T-helper 1 cell (primary cell): ENCODE measurements around the gene INPP5D.
"Not testable (repeated sequence)": the region's sequence is repeated elsewhere in the genome, so short reads cannot be mapped to it uniquely, and the experiment has no call there.

Source experiments
- DNase-seq, 5 donors: peaks; one replicate each; pipeline ENCODE4 v3.0.0-alpha.2; 2012 to 2020

INPP5D gene

DNA sequence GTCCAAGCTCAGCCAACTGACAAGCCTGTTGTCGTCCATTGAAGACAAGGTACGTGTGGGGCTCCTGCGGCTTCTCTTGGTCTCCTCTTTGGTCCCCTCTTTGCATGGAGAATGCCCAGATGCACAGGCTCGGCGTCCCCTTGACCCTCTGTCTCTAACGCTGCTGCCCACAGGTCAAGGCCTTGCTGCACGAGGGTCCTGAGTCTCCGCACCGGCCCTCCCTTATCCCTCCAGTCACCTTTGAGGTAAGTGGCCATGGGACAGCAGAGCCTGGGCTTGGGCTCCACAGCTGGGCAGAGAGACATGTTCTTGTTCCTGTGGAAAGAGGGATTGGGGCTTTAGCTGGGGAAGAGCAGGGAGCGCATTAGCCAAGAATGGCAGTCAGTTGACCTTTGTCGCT lies 86.1 kb downstream of the INPP5D start:
- DNase-seq: no peak

DNA sequence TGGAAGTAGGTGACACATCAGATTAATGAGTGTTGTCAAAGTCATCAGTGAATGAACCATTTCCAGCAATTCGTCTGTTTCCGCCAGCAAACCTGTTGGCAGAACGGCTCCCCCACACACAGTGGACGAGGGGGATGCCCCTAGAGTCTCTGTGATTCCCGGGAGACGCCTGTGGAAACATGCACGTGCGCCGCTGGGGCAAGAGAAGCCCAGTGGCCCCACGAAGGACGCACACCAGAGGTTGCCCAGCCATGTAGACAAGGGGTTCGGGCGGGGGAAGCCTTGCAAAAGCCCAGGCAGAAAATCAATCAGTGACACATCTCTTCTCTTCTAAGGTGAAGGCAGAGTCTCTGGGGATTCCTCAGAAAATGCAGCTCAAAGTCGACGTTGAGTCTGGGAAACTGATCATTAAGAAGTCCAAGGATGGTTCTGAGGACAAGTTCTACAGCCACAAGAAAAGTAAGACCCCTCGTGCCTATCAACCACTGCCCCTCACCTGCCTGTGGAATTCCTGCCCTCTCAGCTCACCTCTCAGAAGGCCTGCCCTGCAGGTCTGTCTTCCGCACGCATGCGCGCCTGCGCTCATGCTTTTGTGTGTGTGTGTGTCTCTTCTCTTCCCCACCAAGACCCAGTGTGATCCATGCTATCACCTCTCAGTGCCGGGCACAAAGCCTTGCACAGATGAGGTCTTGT lies 87.1 kb downstream of the INPP5D start:
- no peak for DNase-seq

DNA sequence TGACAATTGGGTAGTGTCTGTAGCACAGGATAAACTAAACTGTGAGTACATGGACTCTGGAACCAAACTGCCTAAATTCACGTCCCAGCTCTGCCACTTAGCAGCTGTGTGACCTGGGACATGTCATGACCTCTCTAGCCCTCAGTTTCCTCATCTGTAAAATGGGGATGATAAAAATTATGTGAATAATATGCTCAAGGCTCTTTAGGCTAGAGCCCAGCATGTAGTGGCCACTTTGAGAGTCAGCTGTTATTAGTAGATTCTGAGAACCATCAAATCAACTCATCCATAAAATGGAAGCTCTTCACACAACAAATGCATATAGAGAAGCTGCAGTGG lies 87.7 kb downstream of the INPP5D start:
- DNase-seq: no peak

DNA sequence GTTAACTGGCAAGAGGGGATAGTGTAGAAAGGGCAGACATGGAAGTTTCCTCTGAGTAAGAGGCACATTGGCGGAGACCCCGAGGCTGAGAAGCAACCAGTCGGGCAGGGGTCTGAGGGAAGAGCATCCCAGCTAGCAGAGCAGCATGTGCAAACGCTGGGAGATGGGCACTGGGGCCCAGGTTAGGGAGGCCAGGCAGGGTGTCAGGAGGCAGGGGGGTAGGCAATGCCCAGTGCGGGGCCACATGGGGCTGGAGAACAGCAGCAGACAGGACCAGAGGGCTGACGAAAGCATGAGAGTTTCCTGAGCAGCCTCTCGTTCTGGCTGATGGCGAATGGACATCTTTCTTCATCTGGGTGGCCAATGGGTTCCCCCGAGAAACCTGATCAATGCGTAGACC lies 88.2 kb downstream of the INPP5D start:
- no peak for DNase-seq

DNA sequence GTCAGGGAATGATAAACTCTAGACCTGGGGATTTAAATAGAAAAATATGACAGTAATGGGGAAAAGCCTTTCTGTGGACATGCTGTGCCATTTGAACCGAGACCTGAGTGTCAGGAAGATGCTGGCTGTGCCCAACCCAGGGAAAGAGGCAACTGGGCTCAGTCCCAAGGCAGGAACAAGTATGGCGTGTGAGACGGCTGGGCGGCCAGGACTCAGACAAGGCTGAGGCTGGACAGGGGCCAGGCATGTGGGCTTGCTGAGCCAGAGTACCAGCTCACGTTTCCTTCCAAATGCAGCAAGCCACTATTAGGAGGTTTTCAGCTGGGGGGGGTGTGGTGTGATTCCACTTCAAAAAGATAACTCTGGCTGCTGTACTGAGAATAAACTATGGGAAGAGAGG lies 92.4 kb downstream of the INPP5D start:
- DNase-seq: no peak

DNA sequence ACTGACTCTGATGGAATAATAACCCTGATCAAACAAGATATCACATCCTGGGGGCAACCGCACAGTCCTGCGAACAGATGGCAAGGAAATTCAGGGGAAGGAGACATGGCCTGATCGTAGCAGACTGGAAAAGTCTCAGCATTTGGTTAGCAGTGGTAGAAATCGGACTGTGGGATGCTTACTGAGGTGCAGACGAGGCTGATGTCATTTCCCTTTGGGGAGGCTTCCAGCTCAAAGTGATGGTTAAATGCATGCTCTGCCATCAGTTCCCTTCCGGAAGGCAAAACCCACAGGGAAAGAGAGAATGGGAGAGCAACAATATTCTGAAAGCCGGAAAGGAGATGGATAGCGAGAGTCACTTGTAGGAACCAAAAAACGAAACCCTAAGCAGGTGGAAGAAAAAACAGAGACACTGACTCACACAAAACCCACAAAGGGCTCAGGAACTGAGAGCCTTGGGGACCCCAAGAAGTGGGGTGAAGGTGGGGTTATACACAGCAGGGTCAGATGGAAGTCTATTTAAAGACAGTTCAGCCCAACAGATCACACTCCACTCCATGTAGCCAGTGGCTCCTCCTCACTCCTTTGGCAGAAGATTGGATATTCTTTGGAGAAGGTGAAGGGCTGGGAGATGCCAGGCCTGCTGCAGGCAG lies 93.1 kb downstream of the INPP5D start:
- no peak for DNase-seq

DNA sequence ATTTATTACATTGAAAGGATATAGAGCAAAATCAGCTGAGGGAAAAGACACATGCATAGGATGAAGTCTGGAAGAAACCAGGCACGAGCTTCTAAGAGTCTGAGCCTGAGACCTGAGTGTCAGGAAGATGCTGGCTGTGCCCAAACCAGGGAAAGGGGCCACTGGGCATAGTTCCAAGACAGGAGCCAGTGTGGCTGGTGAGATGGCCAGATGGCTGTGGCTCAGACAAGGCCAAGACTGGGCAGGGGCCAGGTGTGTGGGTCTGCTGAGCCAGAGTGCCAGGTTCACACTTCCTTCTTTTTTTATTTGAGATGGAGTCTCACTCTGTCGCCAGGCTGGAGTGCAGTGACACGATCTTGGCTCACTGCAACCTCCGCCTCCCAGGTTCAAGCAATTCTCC lies 95.9 kb downstream of the INPP5D start:
- DNase-seq: no peak

DNA sequence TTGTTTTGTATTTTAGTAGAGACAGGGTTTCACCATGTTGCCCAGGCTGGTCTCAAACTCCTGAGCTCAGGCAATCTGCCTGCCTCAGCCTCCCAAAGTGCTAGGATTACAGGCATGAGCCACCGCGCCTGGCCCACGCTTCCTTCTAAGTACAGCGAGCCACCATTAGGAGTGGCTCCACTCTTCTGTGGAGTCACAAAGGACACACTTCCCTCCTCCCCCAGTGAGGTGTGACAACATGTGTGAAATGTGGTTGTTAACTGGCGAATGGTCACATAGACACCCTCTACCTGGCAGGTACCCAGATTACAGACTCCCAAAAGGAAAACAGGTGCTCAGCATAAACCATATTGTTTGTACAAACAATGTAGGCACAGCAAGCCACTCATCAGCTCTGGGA lies 96.3 kb downstream of the INPP5D start:
- DNase-seq: not testable (repeated sequence)

DNA sequence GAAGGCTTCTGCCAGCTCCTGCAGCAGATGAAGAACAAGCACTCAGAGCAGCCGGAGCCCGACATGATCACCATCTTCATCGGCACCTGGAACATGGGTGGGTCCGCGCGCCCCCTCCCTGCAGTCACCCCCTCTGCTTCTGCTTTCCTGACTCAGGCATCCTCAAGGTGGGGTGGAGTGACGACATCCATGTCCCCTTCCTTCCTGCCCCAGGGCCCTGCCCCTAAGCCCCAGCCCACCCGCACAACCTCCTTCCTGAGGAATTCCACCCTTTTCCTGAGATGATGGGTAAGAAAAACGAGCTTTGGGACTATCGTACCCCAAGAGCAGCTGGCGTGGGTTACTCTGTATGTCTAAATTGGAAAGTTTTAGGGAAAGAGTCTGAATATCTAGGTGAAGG lies 101.6 kb downstream of the INPP5D start:
- no peak for DNase-seq

DNA sequence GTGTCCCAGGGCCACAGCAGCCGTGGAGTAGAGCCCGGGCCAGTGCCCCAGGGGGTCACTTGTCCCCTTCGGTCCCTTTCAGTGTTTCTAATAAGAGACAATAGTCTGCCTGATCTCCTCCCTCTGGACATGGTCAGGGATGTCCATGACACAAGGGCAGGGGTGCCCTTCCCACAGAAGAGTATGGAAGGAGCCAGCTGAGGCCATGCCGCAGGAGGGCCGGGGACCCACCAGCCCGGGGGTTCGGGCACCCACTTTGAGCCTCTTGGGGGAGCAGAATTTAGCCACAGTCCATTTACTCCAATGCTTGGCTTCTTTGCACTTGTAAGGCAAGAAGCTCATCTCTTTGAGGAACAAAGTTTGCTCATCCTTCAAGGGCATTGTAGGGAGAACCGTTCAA lies 102.6 kb downstream of the INPP5D start:
- no peak for DNase-seq

DNA sequence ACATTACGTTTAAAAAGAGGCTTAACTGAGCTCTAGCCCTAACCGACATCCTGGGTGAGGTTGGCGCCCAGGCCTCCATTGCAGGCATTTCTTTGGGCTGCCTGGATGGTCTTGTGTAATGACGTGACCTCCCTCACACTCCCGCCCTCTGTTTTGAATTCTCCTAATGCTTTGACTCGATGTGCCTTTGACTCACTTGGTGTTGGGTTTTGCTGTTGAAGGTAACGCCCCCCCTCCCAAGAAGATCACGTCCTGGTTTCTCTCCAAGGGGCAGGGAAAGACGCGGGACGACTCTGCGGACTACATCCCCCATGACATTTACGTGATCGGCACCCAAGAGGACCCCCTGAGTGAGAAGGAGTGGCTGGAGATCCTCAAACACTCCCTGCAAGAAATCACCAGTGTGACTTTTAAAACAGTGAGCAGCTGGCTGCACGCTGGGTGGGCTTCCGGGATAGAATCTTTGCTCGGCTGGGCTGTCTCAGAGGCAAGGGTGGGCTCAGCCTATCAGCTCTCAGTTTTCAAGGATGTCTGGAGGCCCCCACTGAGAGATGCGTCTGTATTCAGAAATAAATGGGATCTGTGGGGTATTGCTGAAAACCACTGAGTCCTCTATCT lies 103.5 kb downstream of the INPP5D start:
- no peak for DNase-seq

DNA sequence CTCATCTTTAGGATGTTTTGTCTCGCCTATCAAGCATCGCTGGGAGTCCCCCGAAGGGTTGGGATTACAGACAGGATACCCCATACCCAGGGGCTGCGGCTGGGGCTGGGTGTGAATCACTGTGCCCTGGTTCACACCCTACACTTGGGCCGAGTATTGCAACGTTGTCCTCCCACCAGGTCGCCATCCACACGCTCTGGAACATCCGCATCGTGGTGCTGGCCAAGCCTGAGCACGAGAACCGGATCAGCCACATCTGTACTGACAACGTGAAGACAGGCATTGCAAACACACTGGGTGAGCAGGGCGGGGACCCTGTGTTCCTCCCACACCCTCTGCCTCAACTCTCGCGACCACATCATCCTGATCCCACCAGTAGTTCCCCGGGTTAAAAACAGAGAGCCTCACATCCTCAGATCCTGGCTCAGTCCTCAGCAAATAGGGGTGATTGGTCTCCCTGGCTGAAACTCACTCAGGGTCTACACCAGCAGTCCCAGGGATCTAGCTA lies 104.0 kb downstream of the INPP5D start:
- DNase-seq: no peak

DNA sequence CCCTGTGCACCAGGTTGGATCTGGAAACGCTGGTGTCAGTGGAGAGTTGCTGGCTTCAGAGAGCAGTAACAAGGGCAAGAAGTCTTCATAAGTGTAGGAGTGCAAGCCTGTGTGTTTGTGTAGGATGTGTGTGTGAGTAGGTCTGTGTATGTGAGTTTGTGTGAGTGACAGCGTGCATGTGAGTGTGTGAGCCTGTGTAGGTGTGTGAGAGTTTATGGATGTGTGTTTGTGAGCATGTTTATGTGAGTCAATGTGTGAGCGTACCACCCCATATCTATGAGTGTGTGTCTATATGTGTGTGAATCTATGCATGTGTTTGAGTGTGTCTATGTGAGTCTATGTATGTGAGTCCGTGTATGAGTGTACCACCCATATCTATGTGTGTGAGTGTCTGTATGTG lies 104.8 kb downstream of the INPP5D start:
- DNase-seq: no peak

DNA sequence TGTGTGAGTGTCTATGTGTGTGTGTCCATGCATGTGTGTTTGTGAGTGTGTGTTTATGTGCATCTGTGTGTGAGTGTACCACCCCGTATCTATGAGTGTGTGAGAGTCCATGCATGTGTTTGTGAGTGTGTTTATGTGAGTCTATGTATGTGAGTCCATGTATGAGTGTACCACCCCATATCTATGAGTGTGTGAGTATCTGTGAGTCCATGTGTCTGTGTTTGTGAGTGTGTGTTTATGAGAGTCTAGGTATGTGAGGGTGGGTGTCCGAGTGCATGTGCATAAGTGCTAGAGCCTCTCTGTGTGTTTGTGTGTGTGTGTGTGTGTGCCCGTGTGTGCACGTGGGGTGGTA lies 105.4 kb downstream of the INPP5D start:
- no peak for DNase-seq

DNA sequence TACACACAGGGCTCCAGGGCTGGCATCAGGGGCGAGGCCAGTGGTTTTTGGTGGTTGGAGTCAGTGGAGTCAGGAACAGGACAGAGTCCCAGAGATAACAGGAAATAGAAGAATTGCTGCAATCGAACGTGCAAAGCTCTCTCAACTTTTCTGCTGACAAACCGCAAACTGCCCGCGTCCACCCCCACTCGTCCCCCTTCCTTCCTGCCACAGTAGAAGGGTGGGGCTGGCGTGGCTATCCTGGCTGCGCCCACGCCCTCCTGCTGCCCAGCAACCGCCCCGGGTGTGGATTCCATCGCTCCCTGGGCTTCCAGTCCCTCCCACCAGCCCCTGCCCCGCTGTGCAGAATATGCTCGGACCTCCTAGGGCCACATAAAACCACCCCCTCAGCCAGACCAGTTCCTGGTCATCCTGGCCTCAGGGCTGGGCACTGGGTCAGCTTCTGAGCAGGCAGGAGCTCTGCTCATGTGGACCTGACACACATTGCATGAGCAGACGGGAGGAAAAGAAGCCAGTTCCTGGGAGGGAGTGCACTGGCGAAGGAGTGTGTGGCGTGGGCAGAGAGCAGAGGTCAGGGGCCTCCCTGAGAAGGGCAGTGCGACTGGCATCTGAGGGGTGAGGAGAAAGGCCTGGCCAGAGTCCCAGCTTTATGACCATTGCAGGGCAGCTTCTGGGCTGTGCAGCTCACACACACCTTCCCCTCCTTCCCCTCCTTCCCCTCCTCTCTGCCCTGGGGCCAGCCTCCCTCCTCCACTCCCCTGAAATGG lies 105.9 kb downstream of the INPP5D start:
- peak in 1 of 5 donors; percentile 77 for DNase-seq

DNA sequence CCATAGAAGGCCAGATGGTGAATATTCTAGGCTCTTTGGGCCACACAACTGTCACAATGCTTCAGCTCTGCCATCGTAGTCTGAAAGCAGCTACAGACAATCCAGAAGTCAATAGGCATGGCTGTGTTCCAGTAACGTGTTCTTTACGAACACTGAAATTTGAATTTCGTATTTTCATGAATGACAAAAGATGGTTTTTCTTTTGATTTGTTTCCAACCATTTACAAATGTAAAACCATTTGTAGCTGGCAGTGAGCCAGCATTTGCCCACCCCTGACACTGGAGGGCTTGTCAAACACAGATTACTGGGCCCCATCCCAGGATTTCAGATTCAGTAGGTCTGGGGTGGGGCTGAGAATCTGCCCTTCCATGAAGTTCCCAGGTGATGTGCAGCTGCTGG lies 108.3 kb downstream of the INPP5D start:
- DNase-seq: no peak

DNA sequence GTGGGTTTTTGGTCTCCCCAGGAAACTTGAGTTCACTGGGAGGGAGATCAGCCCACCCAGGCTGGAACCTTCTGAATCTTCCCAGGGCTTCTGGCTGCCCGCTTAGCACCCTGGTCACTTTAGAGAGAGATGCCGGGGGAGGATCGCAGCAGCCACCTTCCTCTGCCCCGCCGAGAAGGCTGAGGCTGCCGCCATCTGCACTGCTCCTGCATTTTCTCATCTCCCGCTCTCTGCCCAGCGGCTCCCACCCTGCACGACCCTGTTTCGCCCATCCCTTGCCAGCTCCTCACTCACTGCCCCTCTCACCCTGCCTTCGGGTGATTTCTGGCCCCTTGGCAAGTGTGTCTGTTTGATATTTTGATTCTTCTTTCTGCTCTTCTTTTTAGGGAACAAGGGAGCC lies 108.8 kb downstream of the INPP5D start:
- no peak for DNase-seq

DNA sequence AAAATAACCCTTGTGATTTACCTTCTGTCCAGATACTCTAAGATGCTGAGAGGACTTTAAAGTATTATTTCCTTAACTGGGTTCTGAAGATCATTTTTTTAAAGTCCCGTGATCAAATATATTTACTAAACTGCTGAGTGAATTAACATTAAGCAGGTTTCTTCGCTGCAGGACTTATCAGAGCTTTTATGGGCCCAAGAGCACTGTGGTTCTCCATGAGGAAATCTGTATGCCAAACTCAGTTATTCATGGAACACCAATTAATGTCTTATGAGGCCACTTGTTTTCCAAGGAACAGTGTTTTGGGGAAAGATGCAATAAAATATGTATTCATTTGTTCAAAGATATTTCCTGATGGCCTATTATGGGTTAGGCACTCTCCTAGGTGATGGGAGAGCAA lies 111.2 kb downstream of the INPP5D start:
- no peak for DNase-seq

DNA sequence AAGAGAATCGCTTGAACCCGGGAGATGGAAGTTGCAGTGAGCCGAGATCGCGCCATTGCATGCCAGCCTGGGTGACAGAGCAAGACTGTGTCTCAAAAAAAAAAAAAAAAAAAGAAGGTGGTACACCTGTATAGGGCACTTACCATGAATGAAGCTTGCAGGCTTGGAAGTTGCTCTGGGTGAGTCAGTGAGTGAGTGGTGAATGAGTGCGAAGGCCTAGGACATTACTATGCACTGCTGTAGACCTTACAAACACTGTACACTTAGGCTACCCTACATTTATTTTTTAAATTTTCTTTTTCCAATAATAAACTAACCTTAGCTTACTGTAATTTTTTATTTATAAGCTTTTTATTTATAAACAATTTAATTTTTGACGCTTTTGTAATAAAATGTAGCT lies 113.0 kb downstream of the INPP5D start:
- no peak for DNase-seq

DNA sequence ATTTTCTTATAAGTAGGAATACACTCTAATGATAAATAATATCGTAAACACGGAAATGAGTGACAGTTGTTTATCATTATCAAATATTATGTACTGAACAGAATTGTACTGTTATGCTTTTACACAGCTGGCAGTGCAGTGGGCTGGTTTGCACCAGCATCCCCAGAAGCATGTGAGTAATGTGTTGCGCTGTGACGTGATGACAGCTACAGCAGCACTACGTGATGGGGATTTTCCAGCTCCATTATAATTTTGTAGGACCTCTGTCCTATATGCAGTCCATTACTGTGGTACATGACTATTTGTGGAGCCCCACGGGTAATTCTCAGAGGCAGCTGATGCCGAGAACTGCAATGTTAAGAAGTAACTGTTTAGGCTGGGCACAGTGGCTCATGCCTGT lies 114.0 kb downstream of the INPP5D start:
- no peak for DNase-seq

DNA sequence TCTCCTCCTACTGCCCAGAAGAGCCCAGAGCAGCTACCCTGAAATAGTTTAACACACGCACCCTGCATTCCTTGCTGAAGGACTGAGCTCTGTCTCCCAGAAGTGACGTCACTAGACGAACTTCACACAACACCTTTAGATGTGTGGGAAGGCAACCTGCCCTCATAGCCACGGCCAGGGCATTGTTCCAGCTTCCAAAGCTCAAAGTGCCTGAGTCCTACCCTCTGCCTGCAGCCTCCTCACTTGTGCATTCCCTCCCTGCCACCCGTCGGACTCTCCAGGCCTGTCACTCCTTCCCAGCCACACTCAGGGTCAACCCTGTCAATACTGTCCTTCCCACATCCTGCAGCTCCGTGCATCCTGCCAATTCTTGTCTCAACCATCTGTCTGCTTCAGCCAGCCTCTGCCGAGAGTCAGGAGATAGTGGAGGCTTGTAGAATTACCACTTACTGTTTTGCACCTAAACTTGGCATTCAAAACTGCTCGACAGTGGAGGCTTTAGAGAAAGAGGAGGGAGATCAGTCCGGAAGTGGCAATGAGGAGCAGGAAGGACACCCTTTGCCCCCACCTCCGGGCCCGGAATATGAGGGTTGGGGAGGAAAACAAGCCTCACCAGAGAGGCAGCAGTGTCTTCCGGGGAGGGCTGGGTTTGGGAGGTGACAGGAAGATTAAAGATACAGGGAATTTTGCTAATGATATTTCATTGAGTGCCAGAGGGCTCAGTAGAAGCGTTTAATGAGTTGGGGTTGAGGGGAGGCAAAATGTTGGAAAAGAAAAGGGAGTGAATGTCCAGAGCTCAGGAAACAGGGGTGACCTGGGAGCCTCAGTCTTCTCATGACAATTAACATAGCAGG lies 119.1 kb downstream of the INPP5D start:
- no peak for DNase-seq

DNA sequence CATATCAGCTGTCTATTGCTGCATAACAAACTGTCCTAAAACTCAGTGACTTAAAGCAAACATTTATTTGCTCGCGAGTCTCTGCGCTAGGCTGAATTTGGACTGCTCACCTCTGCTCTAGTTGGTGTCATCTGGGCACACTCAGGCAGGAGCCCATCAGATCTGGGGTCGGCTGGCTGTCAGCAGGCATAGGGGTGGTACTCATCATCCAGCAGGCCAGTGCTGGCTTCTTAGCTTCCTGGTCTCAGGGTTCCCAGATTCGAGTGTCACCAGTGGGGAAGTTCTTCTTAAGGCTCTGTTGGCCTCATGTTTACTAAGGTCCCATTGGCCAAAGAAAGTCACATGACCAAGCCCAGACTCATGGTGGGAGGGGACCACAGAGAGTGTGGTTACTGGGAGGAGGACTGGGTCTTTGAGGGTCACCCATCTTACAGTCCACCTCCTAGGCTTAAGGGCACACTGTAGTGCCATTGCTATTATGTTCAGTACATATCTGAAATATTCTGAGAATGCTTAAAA lies 119.8 kb downstream of the INPP5D start:
- no peak for DNase-seq
